K562 (cell line): Measurements from ENCODE around the gene USP49.

Source experiments
- EZH2 ChIP-seq: IDR thresholded peaks from 2 replicates; pipeline ENCODE4 v1.6.1; 2012; ENCODE audit warnings: low read depth, mild to moderate bottlenecking, inconsistent platforms, low read length, borderline replicate concordance
- FOXK1 ChIP-seq: sonication (generic); formaldehyde crosslinking; IDR thresholded peaks from 2 replicates; pipeline ENCODE4 v1.8.0; 2022; ENCODE audit warnings: missing genetic modification reagents, mild to moderate bottlenecking, borderline replicate concordance
- HIVEP1 ChIP-seq: fragments of 250-450 bp; sonication (Bioruptor Pico); IDR thresholded peaks from 2 replicates; pipeline ENCODE4 v1.4.0; 2020; ENCODE audit warnings: mild to moderate bottlenecking
- ZNF23 ChIP-seq: fragments of 250-450 bp; sonication (Bioruptor Pico); IDR thresholded peaks from 2 replicates; pipeline ENCODE4 v1.4.0; 2020; ENCODE audit warnings: mild to moderate bottlenecking
- ZZZ3 ChIP-seq: fragments of 450-650 bp; IDR thresholded peaks from 2 replicates; pipeline ENCODE4 v1.6.1; 2016; ENCODE audit warnings: antibody characterized with exemption, mild to moderate bottlenecking, moderate library complexity
- TF ChIP-seq, protein P1 (sequence below): fragments of 250-450 bp; sonication (Bioruptor Pico); IDR thresholded peaks from 2 replicates; pipeline ENCODE4 v1.5.0; 2022; ENCODE audit warnings: mild to moderate bottlenecking

GRCh38 chr6:41914869-41915530 lies 19.8 kb upstream of the USP49 start:
- TF ChIP-seq FOXK1 (CRISPR knock-in tag) (no peak), EZH2 (no peak), ZNF23 (CRISPR knock-in tag) (no peak), HIVEP1 (no peak), ZZZ3 (no peak)
- TF ChIP-seq, protein P1, sequence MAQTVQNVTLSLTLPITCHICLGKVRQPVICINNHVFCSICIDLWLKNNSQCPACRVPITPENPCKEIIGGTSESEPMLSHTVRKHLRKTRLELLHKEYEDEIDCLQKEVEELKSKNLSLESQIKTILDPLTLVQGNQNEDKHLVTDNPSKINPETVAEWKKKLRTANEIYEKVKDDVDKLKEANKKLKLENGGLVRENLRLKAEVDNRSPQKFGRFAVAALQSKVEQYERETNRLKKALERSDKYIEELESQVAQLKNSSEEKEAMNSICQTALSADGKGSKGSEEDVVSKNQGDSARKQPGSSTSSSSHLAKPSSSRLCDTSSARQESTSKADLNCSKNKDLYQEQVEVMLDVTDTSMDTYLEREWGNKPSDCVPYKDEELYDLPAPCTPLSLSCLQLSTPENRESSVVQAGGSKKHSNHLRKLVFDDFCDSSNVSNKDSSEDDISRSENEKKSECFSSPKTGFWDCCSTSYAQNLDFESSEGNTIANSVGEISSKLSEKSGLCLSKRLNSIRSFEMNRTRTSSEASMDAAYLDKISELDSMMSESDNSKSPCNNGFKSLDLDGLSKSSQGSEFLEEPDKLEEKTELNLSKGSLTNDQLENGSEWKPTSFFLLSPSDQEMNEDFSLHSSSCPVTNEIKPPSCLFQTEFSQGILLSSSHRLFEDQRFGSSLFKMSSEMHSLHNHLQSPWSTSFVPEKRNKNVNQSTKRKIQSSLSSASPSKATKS, result no peak
